Activated CD8-positive, alpha-beta T cell treated with anti-CD3 and anti-CD28 coated beads, Interleukin-2, amount 10 ng/mL, durations not matched to agents 7 days and 5 days (primary cell): ENCODE results near the gene SLC6A6. TPM values are rescaled to one million over a fixed set of nuclear protein-coding genes. Genes with fewer than 3 reads are reported as not detected.

Source experiments
- ATAC-seq: fragments of 150-1000 bp; cut with Tn5 transposase; one replicate; pipeline ENCODE4 v1.10.0; 2021; ENCODE audit warnings: moderate library complexity
- CTCF ChIA-PET: fragments of 350-600 bp; sonication (Branson Sonifier 250); formaldehyde crosslinking; loops from one replicate; lab custom pipeline; 2021; ENCODE audit warnings: antibody characterized with exemption; lab: Charles Lee
- POLR2A ChIA-PET: fragments of 350-600 bp; sonication (Branson Sonifier 250); formaldehyde crosslinking; loops from one replicate; lab custom pipeline; 2021; ENCODE audit warnings: antibody characterized with exemption; lab: Charles Lee
- DNase-seq: peaks from one replicate; pipeline ENCODE4 v3.0.0-alpha.2; 2020
- H3K27ac Mint-ChIP-seq: one replicate; pipeline ENCODE4 v1.8.0; 2021; ENCODE audit warnings: mild to moderate bottlenecking, mixed read lengths
- H3K27me3 Mint-ChIP-seq: one replicate; pipeline ENCODE4 v1.8.0; 2021; ENCODE audit warnings: low read depth, mixed read lengths
- H3K36me3 Mint-ChIP-seq: one replicate; pipeline ENCODE4 v1.8.0; 2021; ENCODE audit warnings: low read depth, mixed read lengths
- H3K4me1 Mint-ChIP-seq: one replicate; pipeline ENCODE4 v1.8.0; 2021; ENCODE audit warnings: low read depth, mixed read lengths
- H3K4me3 Mint-ChIP-seq: one replicate; pipeline ENCODE4 v1.8.0; 2021; ENCODE audit warnings: mild to moderate bottlenecking, mixed read lengths
- H3K9me3 Mint-ChIP-seq: one replicate; pipeline ENCODE4 v1.8.0; 2022; ENCODE audit warnings: mixed read lengths; ENCODE audit not compliant: insufficient read depth
- total RNA-seq, 2 experiments: library from RNA; stranded (reverse); gene quantifications; one replicate each; pipeline ENCODE4 v1.2.3, GENCODE V29; 2021

Gene SLC6A6
- total RNA-seq, 2 experiments from 2014 or later = 36.8 to 37.9 TPM

DNA sequence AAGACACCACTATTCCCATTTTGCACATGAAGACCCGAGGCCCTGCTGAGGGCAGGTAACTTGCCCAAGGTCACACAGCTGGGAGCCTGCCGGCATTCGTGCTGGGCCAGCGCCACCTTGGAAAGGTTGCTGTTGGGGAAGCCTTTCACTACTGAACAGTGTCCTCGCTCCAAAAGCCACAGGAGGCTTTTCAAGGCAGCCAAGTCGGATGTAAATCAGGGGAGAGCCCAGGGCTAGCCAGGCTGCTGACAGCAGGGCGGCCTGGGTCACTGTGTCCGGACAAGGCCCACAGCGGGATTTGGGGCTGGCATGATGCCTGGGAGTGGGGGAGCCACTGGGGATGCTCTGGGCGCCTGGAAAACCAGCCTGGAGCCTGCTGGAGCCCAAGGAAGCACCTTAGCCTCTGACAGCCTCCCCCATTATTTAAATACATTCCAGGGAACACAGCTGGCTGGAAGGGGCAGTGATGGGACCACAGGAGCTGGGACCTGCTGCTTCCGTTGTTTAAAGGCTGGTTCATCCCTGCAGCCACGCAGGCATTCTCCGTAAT is 10.5 kb downstream of the SLC6A6 start:
- CTCF ChIA-PET = no interaction called here
- no peaks in the 10 kb centered on the region for H3K27me3 Mint-ChIP-seq
- POLR2A ChIA-PET = no interaction called here
- H3K4me3 Mint-ChIP-seq = no peak overlapping the region
- DNase-seq = no peak
- no peak overlapping the region for H3K27ac Mint-ChIP-seq
- peaks cover 23% of the 10 kb centered on the region for H3K4me1 Mint-ChIP-seq
- no peak for ATAC-seq
- peaks cover 22% of the 10 kb centered on the region for H3K36me3 Mint-ChIP-seq
- no peaks in the 10 kb centered on the region for H3K9me3 Mint-ChIP-seq

DNA sequence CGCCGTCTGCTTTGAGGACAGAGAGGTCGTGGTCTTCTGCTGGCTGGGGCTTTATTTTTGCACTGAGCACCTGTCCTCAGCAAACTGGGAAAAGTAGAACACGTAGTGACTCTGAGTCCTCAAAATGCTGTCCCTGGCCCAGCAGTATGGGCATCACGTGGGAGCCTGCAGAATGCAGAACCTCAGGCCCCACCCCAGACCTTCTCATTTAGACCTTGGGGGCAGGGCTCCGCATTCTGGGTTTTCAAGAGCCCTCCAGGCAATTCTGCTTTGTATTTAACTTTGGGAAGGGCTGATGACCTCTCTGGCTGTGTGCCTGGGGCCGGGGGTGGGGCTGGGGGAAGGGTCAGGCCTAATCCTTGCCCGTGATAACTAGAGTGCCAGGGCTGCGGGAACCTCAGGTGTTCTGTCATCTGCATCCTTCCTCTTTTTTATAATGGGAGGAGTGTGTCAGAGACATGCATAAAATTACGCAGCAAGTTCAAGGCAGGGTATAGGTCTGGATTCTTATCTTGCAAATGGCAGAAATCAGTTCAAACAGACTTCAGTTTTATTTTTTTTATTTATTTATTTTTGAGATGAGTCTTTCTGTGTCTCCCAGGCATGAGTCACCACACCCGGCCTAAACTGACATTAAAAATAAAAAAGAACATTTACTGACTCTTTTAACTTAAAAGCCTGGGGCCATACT is 11.1 kb downstream of the SLC6A6 start:
- Mint-ChIP-seq H3K27ac (no peak overlapping the region), H3K9me3 (no peaks in the 10 kb centered on the region), H3K4me1 (peaks cover 23% of the 10 kb centered on the region), H3K27me3 (no peaks in the 10 kb centered on the region), H3K4me3 (no peak overlapping the region), H3K36me3 (peaks cover 25% of the 10 kb centered on the region)
- CTCF ChIA-PET = no interaction called here
- POLR2A ChIA-PET = no interaction called here
- DNase-seq (no peak), ATAC-seq (no peak)

DNA sequence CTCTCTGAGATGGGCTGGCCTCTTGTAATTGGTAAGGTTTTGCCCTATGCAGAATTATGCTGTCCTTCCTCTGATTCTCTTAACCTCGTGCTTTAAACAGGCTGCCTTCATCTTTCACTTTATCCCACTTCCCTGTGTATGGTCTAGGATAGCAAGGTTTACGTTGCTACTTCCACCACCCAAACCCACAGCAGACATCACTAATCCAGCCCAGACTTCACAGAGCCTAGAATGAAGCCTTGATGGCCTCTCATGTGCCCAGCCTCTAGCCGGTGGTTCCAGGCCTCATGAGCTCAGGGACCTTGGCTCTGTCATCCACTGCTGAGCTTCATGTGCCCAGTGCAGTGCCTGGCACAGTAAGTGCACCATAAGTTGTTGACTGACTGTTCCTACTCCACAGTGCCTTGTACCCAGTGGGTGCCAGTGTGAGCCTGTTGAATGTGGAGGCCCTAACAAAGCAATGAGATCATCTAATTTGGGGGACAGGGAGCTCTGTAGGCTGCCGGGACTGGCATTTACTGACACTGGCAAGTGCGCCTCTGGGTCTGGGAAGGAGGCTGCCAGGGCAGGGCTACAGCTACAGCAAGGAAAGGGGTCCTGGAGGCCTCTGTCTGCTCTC is 12.5 kb downstream of the SLC6A6 start:
- Mint-ChIP-seq H3K36me3 (peaks cover 21% of the 10 kb centered on the region), H3K27me3 (no peaks in the 10 kb centered on the region), H3K9me3 (no peaks in the 10 kb centered on the region), H3K27ac (no peak overlapping the region), H3K4me1 (peaks cover 15% of the 10 kb centered on the region), H3K4me3 (no peak overlapping the region)
- POLR2A ChIA-PET = interaction anchor here (1.0 to 1.5 kb wide), 3 partner anchors 12 to 17 kb away, joined by 3 to 5 read pairs (median 4); partner anchors contain the start of gene SLC6A6
- DNase-seq = no peak
- no peak for ATAC-seq
- CTCF ChIA-PET = no interaction called here

DNA sequence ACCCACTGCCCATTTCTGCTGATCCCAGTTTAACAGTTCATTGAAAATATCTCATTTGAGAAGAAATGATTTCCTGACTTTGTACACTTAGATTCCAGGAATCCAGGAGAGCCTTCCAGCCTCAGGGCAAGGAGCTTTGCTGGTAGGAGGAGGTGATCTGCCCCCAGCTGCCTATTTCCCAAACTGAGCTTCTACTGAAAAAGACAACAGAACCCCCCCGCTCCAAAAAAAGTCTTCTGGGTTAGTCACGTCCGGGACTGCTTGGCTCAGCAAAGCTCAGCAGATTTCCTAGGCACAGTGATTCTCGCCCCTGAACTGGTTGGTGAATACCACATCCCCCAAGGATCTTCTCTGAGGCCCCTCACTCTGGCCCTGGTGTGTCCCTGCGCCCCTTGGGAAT is 13.1 kb downstream of the SLC6A6 start:
- ATAC-seq = no peak
- ChIA-PET POLR2A (interaction anchor here (1.0 to 1.5 kb wide), 2 partner anchors 13 to 16 kb away, joined by 4 to 5 read pairs; partner anchors contain the start of gene SLC6A6), CTCF (no interaction called here)
- Mint-ChIP-seq H3K4me3 (no peak overlapping the region), H3K27me3 (no peaks in the 10 kb centered on the region), H3K27ac (no peak overlapping the region), H3K9me3 (no peaks in the 10 kb centered on the region), H3K4me1 (peaks cover 10% of the 10 kb centered on the region), H3K36me3 (peaks cover 17% of the 10 kb centered on the region)
- no peak for DNase-seq

DNA sequence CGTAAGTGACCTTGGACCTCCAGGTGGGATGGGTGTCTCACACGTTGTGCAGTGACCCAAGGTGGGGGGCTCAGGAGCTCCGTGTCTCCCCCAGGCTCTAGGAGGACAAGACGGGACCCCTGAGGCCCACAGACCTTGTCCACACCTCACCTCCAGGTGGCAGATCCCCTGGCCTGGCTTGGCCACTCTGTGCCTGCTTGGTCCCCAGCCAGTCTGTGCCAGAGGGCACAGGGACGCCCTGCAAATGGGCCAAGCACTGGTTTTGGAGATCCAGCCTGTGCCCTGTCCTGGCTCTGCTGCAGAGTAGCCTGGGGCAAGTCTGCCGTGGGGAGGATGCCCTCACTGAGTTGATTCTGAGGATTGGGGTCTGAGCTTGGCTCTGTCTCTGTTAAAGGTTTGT is 14.0 kb downstream of the SLC6A6 start:
- DNase-seq (no peak), ATAC-seq (no peak)
- POLR2A ChIA-PET = no interaction called here
- Mint-ChIP-seq H3K27ac (peak overlapping the region; percentile 9), H3K9me3 (no peaks in the 10 kb centered on the region), H3K36me3 (peaks cover 14% of the 10 kb centered on the region), H3K27me3 (no peaks in the 10 kb centered on the region), H3K4me3 (no peak overlapping the region), H3K4me1 (peaks cover 5% of the 10 kb centered on the region)
- CTCF ChIA-PET = interaction anchor here (0.8 kb wide), 1 partner anchor 127 kb away, joined by 3 read pairs; no protein-coding TSS in a partner anchor

DNA sequence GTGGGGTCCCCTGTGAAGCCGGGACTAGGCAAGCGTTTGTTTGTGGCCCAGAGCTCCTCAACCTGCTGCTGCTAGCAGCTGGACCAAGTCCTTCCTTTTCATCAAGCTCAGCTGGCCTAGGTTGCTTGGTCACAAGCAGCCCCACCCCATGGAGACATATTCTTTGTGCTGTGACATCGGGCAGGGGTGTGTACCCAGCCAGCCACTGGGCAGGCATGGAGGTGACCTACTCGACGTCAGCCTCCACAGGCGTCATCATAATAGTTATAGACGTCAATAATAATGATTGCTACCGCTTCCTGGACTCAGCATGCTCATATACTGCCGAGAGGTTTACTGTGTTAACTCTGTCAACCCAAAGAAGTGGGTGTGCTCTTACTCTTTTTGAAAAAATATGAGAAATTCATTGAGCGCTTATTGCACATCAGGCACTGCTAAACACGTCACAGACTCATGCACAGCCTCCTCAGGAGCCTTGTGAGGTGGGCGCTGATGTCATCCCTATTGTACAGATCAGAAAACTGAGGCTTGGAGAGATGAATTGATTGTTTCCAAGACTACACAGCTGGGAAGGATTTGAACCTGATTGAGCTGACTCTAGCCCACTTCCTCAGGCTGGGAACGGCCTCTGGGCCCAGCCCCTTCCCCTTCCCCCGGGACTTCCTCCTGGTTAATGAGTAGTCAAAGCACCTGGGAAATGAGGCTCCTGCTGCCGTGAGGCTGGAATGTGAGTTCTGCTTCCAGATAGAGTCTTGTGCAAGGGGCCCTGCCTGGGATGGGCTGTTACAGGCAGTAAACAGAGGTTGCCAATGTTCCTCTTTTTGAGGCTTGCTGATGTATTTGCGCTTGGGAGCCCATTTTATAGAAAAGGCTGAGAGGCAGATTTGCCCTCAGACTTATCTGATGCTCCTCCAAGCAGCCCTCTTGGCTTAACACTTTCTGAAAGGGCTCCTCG is 16.2 kb downstream of the SLC6A6 start:
- DNase-seq (no peak), ATAC-seq (no peak)
- Mint-ChIP-seq H3K27ac (no peak overlapping the region), H3K4me3 (no peak overlapping the region), H3K27me3 (no peaks in the 10 kb centered on the region), H3K4me1 (peaks cover 21% of the 10 kb centered on the region), H3K9me3 (no peaks in the 10 kb centered on the region), H3K36me3 (peaks cover 16% of the 10 kb centered on the region)
- ChIA-PET CTCF (interaction anchor here (0.6 kb wide), 1 partner anchor 523 kb away, joined by 4 read pairs; no protein-coding TSS in a partner anchor), POLR2A (no interaction called here)

DNA sequence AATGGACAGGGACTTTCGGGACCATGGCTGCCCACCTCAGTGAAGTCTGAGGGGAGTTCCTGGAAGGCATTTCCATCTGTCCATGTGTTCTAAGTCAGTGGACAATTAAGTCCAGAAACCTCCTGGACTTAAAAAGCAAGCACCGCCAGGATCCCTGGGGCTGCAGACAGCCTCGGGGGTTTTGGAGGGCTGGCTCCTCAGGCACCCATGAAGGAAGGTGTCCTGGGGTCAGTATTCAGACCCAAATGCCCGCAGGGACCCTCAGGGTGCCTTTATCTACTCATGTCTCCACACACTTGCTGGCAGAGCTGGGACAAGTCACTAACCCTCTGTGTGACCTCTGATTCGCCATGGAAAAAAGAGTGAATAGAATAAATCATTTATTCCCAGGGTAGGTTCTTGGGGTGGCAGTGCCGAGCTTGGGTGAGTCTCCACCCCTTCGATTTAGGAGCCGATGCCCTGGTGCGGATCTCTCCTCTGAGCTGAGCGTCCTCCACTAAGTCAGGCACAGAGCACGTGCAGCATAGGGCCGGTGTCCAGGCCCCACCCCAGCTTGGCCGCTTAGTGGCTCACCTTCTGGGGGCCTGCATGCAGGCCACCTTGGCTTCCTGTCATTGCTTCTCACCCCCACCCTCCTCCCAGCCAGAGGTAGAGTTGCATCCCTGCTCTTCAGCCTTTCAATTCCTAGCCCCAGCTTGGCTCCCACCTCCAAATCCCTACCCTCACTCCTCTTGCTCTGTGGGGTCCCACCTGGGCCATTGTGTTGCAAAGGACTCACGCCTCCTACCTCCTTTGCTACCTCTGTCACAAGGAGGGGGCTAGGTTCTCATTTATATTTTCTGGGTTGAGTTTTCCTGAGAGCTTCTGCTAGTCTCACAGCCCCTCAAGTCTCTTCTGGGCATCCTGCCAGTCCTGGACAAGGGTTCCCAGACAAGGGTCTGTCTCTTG is 19.9 kb downstream of the SLC6A6 start:
- ATAC-seq (no peak), DNase-seq (no peak)
- H3K27ac Mint-ChIP-seq = peak overlapping the region; percentile 3
- peaks cover 55% of the 10 kb centered on the region for H3K4me1 Mint-ChIP-seq
- H3K36me3 Mint-ChIP-seq = peaks cover 14% of the 10 kb centered on the region
- ChIA-PET POLR2A (interaction anchor here (1.0 to 1.4 kb wide), 2 partner anchors 10 to 19 kb away, joined by 3 to 5 read pairs; no protein-coding TSS in a partner anchor), CTCF (interaction anchor here (1.7 to 3.6 kb wide), 2 partner anchors 9 to 11 kb away, joined by 7 to 13 read pairs; no protein-coding TSS in a partner anchor)
- no peaks in the 10 kb centered on the region for H3K27me3 Mint-ChIP-seq
- H3K4me3 Mint-ChIP-seq = no peak overlapping the region
- no peaks in the 10 kb centered on the region for H3K9me3 Mint-ChIP-seq

DNA sequence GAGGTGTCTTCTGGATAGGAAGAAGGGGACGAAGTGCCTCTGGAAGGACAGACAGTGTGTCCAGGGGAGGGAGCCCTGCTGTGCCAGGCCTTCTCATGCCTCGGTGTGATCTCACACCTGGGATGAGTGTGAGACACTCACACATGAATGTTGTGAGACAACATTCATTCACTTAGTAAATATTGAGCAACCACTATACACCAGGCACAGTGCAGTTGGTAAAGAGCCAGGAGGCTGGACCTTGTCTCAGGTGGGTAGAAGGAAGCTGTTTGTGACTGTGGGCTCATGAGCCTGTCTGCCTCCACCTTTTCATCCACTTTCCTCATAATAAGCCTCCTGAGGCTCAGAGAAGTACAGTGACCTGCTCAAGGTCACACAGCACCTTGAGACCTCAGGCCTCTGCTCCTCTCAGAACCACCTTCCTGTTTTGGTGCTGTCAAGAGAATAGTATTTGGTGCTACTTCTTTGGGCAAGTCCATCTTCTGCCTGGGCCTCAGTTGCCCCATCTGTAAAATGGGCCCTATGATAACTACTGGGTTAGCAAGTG is 20.9 kb downstream of the SLC6A6 start:
- POLR2A ChIA-PET = interaction anchor here (4.1 kb wide), 1 partner anchor 21 kb away, joined by 17 read pairs; the partner anchor contains the start of gene SLC6A6
- H3K27ac Mint-ChIP-seq = peak overlapping the region; percentile 82

DNA sequence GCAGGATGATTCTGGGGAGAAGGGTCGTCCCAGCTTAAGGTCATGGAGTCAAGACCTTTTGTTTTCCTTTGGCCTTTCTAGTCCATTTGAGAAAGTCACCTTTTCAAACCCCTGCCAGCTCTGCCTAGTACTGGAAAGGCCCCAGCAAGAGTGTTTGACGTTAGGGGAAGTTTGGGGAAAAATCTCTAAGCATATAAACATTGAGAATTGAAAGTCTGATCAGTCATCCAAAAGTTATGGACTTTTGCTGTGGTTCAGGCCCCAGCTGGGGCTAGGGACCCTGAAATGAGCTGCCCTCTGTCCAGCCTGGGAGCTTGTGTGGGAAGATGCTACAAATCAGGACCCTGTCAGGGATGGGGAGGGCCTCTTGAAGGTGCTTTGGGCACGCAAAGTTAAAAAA is 21.6 kb downstream of the SLC6A6 start:
- Mint-ChIP-seq H3K9me3 (no peaks in the 10 kb centered on the region), H3K27ac (peak overlapping the region; percentile 82), H3K4me1 (peaks cover 71% of the 10 kb centered on the region), H3K4me3 (peak overlapping the region; percentile 28), H3K36me3 (peaks cover 11% of the 10 kb centered on the region), H3K27me3 (no peaks in the 10 kb centered on the region)
- CTCF ChIA-PET = interaction anchor here (1.0 to 3.6 kb wide), 5 partner anchors 9 to 44 kb away, joined by 3 to 13 read pairs (median 4); partner anchors contain the start of gene SLC6A6
- POLR2A ChIA-PET = interaction anchor here (4.1 kb wide), 1 partner anchor 21 kb away, joined by 17 read pairs; the partner anchor contains the start of gene SLC6A6
- no peak for ATAC-seq
- no peak for DNase-seq

More for the DNA sequence above, 20.9 kb downstream of the SLC6A6 start:
- H3K27me3 Mint-ChIP-seq = no peaks in the 10 kb centered on the region
- CTCF ChIA-PET = interaction anchor here (1.1 to 3.6 kb wide), 4 partner anchors 10 to 45 kb away, joined by 3 to 13 read pairs (median 6); no protein-coding TSS in a partner anchor
- no peaks in the 10 kb centered on the region for H3K9me3 Mint-ChIP-seq
- H3K4me3 Mint-ChIP-seq = no peak overlapping the region
- peaks cover 64% of the 10 kb centered on the region for H3K4me1 Mint-ChIP-seq
- DNase-seq (no peak), ATAC-seq (no peak)
- peaks cover 15% of the 10 kb centered on the region for H3K36me3 Mint-ChIP-seq
